Osteocyte (in vitro differentiated cells): ENCODE data around the gene MCM10. TPM values are rescaled to one million over a fixed set of nuclear protein-coding genes. Genes with fewer than 3 reads are reported as not detected.

ENCODE experiments used
- DNase-seq: peaks from one replicate; pipeline ENCODE4 v3.0.0; 2021; ENCODE audit warnings: mixed read lengths; ENCODE audit not compliant: unreplicated experiment; ENCODE audit errors: extremely low spot score
- H3K27ac Mint-ChIP-seq: one replicate; pipeline ENCODE4 v1.8.0; 2021; ENCODE audit warnings: mild to moderate bottlenecking, mixed read lengths; ENCODE audit not compliant: unreplicated experiment
- H3K27me3 Mint-ChIP-seq: one replicate; pipeline ENCODE4 v1.8.0; 2021; ENCODE audit warnings: mixed read lengths; ENCODE audit not compliant: unreplicated experiment
- H3K36me3 Mint-ChIP-seq: one replicate; pipeline ENCODE4 v1.8.0; 2021; ENCODE audit warnings: mixed read lengths; ENCODE audit not compliant: unreplicated experiment
- H3K4me1 Mint-ChIP-seq: one replicate; pipeline ENCODE4 v1.8.0; 2021; ENCODE audit warnings: mixed read lengths; ENCODE audit not compliant: unreplicated experiment
- H3K4me3 Mint-ChIP-seq: one replicate; pipeline ENCODE4 v1.8.0; 2021; ENCODE audit warnings: mild to moderate bottlenecking, moderate library complexity, mixed read lengths; ENCODE audit not compliant: unreplicated experiment
- H3K9me3 Mint-ChIP-seq: one replicate; pipeline ENCODE4 v1.8.0; 2021; ENCODE audit warnings: mixed read lengths; ENCODE audit not compliant: unreplicated experiment
- CTCF ChIP-seq: fragments of 200-600 bp; sonication (generic); IDR thresholded peaks from 2 replicates; pipeline ENCODE4 v1.5.0; 2021; ENCODE audit warnings: antibody characterized with exemption, mild to moderate bottlenecking, moderate library complexity
- total RNA-seq: library from RNA; stranded (reverse); gene quantifications from 2 replicates; pipeline ENCODE4 v1.2.1, GENCODE V29; 2021

MCM10 gene
- total RNA-seq, 1 donor from 2014 or later = 3.7 TPM

- Mint-ChIP-seq H3K27ac (no peak overlapping the region), H3K9me3 (no peaks in the 10 kb centered on the region), H3K4me1 (no peaks in the 10 kb centered on the region), H3K27me3 (peaks cover 12% of the 10 kb centered on the region), H3K4me3 (no peak overlapping the region), H3K36me3 (no peaks in the 10 kb centered on the region)
- no peak for TF ChIP-seq CTCF
- no peak for DNase-seq
These were observed 86.4 kb downstream of the MCM10 start for GRCh38 chr10:13247784-13248183.

GRCh38 chr10:13253726-13254125 is 92.4 kb downstream of the MCM10 start:
- TF ChIP-seq CTCF = no peak

DNA sequence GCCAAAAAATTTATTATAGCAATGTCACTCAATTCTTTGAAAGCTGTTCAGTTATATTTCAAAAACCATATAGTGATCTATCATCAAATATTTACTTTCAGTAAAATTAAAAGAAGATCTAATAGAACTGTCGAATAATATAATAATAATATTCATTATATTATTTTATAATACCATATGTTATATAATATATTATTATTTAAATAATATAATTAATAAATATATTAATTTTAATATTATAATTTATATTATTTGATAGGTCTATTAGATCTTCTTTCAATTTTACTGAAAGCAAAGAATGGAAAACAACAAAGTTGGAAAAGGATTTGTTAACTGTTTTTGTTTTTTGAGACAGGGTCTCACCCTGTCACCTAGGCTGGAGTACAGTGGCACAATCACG is 95.3 kb downstream of the MCM10 start:
- TF ChIP-seq CTCF = no peak
- no peak for DNase-seq
- Mint-ChIP-seq H3K4me3 (no peak overlapping the region), H3K27ac (no peak overlapping the region), H3K4me1 (no peaks in the 10 kb centered on the region), H3K36me3 (no peaks in the 10 kb centered on the region), H3K9me3 (no peaks in the 10 kb centered on the region), H3K27me3 (peaks cover 32% of the 10 kb centered on the region)

More at GRCh38 chr10:13253726-13254125, 92.4 kb downstream of the MCM10 start:
- no peaks in the 10 kb centered on the region for H3K9me3 Mint-ChIP-seq
- no peak for DNase-seq
- H3K27ac Mint-ChIP-seq = no peak overlapping the region
- peaks cover 39% of the 10 kb centered on the region for H3K27me3 Mint-ChIP-seq
- no peak overlapping the region for H3K4me3 Mint-ChIP-seq
- no peaks in the 10 kb centered on the region for H3K36me3 Mint-ChIP-seq
- no peaks in the 10 kb centered on the region for H3K4me1 Mint-ChIP-seq

DNA sequence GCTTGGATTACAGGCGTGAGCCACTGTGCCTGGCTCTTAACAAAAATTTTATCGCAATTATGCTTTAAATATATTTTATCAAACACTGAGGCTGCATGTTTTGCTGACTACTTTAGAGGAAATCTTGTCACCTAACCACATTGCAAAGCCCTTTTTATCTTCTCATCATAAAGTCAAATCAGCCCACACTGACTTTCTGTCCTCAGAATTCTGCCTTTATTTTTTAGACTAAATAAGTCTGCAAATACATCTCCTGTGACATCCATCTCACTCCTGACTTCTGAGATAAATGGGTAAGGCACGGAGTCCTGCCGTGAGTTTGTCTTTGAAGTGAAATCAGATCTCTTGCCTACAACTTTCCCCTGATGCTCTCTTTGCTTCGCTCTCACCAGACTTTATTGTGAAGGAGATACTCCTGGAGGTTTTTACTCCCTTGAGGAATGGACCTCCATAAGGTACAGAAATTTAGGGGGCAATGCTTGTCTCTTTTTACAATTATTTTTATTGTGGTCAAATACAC is 96.3 kb downstream of the MCM10 start:
- Mint-ChIP-seq H3K4me3 (no peak overlapping the region), H3K9me3 (no peaks in the 10 kb centered on the region), H3K4me1 (no peaks in the 10 kb centered on the region), H3K27ac (no peak overlapping the region), H3K36me3 (no peaks in the 10 kb centered on the region), H3K27me3 (peaks cover 37% of the 10 kb centered on the region)
- no peak for DNase-seq
- no peak for TF ChIP-seq CTCF

Other genes with a start within 250 kb of the MCM10 start
- gene CCDC3, start 159.8 kb upstream of the MCM10 start, total RNA-seq = 14.1 and 15.0 TPM in 2 replicates
- gene OPTN, start 61.4 kb upstream of the MCM10 start, total RNA-seq = 107 and 116 TPM in 2 replicates
- not detected in 2 replicates for gene UCMA, start 72.8 kb downstream of the MCM10 start, total RNA-seq
- gene PHYH, start 138.5 kb downstream of the MCM10 start, total RNA-seq = 21.6 and 22.1 TPM in 2 replicates
- 67.5 and 72.1 TPM in 2 replicates for gene SEPHS1, start 186.7 kb downstream of the MCM10 start, total RNA-seq